T47D (cell line): ENCODE data around the gene EGFR.

Experiments
- DNase-seq, 2 experiments: peaks; one replicate each; pipeline versions ENCODE4 v3.0.0 to v3.0.0-alpha.2; 2011 to 2012; ENCODE audit warnings: low read depth in 1 of 2, low spot score in 1 of 2
- JUND ChIP-seq: IDR thresholded peaks from 2 replicates; pipeline ENCODE4 v1.6.1; 2012; ENCODE audit warnings: low read depth
- in situ Hi-C: cut with HindIII; loops from 2 replicates; pipeline ENCODE4 v1.10.0; 2016; ENCODE audit warnings: low sequenced_read_pairs, low pct_unique_long_range_greater_than_20kb

EGFR gene

DNA sequence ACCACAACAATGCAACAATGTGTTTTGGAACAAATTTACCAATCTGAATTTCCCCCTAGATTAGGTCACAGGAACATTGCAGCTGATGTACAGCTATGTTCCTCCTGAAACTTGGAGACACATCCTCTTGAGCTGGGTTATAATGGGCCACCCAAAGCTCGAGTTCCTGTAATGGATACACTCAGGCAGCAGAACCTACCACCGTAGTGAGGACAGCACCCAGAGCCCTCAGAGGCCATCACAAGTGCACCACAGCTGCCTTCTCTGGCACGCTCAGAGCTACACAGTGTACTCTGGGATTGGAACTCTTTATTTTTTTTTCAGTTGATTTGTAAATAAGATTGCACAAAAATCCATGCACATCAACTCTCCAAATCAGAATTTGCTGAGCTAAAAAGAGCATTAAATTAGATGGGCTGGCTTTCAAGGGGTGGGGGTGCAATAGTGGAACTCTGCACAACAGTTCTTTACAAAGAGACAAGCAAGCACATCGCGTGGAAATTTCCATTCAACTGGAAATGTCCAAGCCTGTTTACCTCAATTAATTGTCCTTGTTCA lies 56.7 kb downstream of the EGFR start:
- no peak for TF ChIP-seq JUND
- in situ Hi-C loops = no loop called here
- DNase-seq = no peak

GRCh38 chr7:55077561-55078410 lies 59.0 kb downstream of the EGFR start:
- no peak for TF ChIP-seq JUND
- no peak for DNase-seq
- in situ Hi-C loops = no loop called here

DNA sequence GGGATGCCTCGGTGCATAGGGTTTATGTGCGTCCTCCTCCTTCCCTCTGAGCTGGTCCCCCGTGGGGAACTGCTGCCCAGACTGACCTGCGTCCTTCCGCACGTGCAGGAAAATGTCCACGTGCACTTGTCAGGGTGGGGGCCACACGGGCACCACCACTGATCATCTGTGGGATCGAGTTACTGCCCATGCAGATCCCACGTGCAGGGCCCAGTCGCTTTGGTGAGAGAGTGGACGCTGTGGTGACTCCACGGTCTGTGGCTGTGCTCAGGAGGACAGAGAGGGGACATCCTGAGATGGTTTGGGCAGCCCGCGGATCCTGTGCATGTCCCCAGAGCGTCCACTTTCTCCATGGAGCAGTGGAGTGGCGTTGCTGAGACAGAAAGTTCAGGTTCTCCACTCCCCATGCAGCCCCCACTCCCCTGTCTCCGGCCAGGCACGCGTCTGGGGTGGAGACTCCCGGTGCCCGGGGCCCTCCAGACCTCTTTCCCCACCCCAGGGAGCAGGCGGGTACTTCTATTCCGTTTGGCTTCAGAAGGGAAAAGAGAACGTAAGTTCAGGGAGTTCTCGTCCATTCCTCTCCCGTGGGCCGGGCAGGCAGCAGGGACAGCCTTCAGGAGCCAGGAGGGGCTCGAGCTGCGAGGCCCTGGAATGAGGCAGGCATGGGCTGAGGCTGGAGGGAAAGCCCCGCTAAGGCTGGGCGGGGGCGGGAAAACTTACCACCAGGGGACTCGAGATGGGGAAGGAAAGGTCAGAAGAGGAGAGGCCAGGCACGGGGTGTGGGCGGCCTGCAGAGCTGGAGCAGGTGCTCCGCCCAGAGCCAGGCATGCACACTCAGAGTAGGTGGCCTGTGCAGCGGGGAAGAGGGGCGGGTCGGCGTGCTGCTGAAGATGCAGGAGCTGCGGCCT lies 59.9 kb downstream of the EGFR start:
- DNase-seq = no peak
- no peak for TF ChIP-seq JUND
- in situ Hi-C loops = no loop called here

DNA sequence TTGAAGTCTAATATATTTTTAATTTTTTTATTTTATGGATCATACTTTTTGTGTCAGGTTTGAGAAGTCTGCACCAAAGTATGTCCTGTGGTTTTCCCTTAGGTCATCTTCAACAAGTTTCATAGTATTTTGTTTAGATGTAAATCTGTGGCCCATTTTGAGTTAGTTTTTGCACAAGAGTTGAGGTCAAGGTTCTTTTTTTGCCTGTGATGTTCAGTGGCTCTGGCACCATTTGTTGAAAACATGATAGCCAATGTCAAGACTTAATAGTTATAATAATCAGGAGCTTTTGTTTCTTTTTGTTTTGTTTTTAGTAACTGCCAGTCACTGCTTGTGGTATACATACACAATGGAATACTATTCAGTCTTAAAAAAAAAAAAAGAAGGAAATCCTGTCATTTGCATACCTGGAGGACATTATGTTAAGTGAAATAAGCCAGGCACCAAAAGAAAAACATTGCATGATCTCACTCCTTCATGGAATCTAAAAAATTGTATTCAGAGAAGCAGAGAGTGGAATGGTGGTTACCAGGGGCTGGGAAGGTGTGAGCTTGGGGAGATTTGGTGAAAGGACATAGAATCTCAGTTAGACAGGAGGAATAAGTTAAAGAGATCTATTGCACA lies 61.3 kb downstream of the EGFR start:
- in situ Hi-C loops = no loop called here
- no peak for DNase-seq
- no peak for TF ChIP-seq JUND

GRCh38 chr7:55081068-55081467 lies 62.3 kb downstream of the EGFR start:
- TF ChIP-seq JUND = no peak
- DNase-seq = no peak
- in situ Hi-C loops = no loop called here

DNA sequence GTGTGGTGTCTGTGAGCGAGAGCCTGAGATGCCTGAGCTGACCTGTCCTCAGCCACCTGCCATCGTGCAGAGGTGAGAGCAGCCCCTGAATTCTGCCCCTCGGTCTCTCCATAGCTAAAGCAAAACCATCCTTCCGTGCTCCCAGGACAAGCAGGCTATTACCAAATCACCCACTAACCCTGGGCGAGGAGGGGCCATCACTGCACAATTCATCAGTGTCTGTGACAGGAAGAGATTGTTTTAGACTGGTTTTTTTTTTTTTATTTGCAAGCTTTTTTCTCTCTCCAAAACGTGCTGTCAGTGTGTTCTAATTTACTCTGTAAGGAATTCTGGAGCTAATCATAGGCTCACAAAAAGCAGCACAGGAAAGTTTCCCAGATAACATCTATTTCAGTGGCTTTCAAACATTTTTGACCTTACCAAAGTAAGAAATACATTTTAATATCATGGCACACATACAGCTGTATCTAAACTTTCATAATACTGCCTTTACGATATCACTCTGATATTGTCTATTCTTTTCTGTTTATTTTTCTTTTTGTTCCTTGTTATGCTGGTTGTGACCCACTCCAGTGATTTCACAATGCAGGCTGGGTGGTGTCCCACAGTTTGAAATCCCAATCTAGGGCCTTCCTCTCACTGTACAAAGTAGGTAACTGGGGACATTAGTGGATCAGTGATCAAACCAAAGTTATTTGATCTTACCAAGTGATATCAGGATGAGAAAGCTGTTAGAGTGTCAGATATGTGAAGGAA lies 62.8 kb downstream of the EGFR start:
- no peak for DNase-seq
- no peak for TF ChIP-seq JUND
- in situ Hi-C loops = no loop called here

GRCh38 chr7:55082228-55082603 lies 63.4 kb downstream of the EGFR start:
- TF ChIP-seq JUND = no peak

DNA sequence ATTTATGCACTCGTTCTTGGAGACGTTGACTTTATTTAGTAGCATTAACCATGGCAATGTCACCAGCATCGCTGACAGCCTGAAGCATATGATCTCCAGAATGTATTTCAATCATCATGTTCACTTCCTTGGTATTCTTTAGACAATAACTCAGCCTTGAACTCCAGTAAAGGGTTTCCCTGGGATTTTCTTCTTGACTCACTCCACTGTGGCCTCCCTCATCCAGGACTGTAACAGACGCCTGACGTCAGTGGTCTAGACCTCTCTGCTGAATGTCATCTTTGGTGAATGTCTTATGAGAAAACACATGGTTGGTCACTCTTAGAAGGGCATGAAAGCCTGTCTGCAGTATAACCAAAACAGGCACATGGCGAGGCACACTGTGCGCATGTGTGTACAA lies 64.4 kb downstream of the EGFR start:
- no peak for TF ChIP-seq JUND
- in situ Hi-C loops = no loop called here
- DNase-seq = no peak

More at GRCh38 chr7:55082228-55082603, 63.4 kb downstream of the EGFR start:
- no peak for DNase-seq
- in situ Hi-C loops = no loop called here

- no peak for TF ChIP-seq JUND
- DNase-seq = no peak
- in situ Hi-C loops = no loop called here
Observed at GRCh38 chr7:55084307-55084706, 65.5 kb downstream of the EGFR start.

DNA sequence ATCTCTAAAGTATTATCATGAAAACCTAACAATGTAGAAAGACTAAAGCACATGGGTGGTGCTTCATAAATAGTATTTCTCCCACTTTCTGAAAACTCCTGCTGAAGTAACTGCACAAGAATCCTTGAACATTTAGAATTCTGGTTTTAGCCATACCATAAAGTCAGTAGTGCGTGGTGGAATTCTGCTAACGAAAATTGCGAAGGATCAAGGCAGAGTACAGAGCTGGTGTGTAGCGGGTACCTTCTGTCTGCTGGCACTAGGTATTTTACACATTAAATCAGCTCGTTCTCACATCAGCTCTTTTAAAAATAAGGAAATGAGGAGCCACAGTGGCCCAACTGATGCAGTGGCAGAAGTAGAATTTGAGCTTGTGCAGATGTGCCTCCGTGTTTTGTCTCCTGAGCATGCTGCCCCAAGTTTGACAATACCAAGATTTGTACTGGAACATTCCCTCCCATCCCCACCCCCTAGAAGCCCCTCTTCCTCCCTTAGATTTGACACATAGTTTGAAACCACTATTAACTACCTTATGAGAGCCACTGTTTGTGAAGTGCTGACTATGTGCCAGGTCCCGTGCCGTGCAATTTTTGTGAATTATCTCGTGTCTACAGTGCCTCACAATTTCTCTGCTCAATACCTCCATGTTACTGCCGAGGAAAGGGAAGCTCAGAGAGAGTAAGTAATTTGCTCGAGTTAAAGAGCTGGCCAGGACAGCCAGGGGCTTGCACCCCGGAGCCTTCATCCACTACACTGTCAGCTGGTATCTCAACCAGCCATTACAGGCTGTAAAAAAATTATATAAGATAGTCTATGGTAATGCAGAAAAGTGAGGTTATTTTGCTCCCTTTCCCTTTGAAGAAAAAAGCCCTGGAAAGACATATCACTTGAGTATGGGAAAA lies 66.9 kb downstream of the EGFR start:
- TF ChIP-seq JUND = no peak
- no peak for DNase-seq
- in situ Hi-C loops = no loop called here
